NB4 (cell line): ENCODE results near the gene MAML2.

Source experiments
- MYC ChIP-seq: IDR thresholded peaks from 2 replicates; pipeline ENCODE4 v1.6.1; 2011; ENCODE audit warnings: low read depth, low read length
- POLR2A ChIP-seq: IDR thresholded peaks from 2 replicates; pipeline ENCODE4 v1.6.1; 2011; ENCODE audit warnings: mild to moderate bottlenecking; ENCODE audit not compliant: insufficient read length; ENCODE audit errors: extremely low read depth
- TF ChIP-seq, protein P1 (sequence below): IDR thresholded peaks from one replicate; pipeline ENCODE4 v1.5.1; 2012; ENCODE audit warnings: low read depth, low read length

DNA sequence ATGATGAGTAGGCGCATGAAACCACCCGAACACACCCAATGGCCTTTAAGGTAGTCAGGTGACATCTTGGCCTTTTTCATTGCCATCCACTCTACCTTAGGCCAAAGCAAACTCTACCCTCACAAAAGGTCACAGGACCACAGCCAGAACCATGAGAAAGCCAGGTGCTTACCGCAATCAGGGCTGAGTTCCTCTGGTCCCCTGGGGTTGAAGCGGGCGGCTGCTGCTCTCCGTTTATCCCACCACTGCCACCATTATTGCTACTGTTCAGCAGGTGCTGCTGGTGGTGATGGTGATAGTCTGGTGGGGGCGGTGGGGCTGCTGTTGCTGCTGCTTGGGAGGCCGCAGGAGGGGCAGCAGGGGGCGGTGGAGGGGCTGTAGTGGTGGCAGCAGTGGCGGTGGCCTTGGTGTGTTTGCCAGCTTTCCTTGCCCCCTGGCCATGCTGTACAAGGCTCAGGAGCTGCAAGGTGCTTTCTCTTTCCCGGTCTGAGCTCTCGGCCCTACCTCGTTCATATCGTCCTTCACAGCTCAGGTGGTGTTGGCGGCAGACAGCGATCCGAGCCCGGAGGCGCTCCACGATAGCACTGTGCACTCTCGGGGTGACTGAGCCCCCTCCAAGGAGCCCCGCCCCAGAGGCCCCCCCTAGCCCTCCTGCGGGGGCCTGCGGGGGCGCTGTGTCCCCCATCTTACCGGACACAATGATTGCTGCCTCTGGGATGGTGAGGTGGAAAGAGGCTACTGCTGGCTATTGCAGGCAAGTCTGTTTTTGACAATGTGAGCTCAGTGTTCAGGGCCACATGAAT is 1.6 kb downstream of the MAML2 start:
- TF ChIP-seq POLR2A (no peak), MYC (no peak)
- TF ChIP-seq, protein P1, sequence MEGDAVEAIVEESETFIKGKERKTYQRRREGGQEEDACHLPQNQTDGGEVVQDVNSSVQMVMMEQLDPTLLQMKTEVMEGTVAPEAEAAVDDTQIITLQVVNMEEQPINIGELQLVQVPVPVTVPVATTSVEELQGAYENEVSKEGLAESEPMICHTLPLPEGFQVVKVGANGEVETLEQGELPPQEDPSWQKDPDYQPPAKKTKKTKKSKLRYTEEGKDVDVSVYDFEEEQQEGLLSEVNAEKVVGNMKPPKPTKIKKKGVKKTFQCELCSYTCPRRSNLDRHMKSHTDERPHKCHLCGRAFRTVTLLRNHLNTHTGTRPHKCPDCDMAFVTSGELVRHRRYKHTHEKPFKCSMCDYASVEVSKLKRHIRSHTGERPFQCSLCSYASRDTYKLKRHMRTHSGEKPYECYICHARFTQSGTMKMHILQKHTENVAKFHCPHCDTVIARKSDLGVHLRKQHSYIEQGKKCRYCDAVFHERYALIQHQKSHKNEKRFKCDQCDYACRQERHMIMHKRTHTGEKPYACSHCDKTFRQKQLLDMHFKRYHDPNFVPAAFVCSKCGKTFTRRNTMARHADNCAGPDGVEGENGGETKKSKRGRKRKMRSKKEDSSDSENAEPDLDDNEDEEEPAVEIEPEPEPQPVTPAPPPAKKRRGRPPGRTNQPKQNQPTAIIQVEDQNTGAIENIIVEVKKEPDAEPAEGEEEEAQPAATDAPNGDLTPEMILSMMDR, result peak; percentile 17
